ENCODE data around the gene CTNNA3.

DNA sequence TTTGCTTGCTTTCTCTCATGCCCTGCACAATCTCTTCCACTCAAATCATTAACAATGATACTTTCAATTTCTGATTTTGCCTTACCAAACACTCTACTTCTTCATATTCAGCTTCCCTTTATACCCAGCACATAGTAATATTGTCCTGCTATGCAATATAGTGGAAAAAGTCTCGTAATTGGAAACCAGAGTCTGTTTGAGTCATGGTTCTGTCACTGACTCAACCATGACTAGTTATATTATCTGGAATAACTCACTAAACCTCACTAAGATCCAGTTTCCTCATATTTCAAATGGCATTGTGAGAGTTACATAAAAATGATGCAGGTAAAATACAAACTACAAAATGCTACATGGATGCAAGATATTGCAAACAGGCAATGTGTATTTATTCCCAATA, 868.6 kb downstream of the CTNNA3 start:
- TF ChIP-seq, protein P1, sequence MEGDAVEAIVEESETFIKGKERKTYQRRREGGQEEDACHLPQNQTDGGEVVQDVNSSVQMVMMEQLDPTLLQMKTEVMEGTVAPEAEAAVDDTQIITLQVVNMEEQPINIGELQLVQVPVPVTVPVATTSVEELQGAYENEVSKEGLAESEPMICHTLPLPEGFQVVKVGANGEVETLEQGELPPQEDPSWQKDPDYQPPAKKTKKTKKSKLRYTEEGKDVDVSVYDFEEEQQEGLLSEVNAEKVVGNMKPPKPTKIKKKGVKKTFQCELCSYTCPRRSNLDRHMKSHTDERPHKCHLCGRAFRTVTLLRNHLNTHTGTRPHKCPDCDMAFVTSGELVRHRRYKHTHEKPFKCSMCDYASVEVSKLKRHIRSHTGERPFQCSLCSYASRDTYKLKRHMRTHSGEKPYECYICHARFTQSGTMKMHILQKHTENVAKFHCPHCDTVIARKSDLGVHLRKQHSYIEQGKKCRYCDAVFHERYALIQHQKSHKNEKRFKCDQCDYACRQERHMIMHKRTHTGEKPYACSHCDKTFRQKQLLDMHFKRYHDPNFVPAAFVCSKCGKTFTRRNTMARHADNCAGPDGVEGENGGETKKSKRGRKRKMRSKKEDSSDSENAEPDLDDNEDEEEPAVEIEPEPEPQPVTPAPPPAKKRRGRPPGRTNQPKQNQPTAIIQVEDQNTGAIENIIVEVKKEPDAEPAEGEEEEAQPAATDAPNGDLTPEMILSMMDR (IDR thresholded peaks at IDR 0.05 in 8 of 11, conservative IDR thresholded peaks at IDR 0.05 in 3 of 11), result no peak
- no peak for TF ChIP-seq POLR2A (IDR thresholded peaks at IDR 0.05)
- TF ChIP-seq POLR2AphosphoS5 (IDR thresholded peaks at IDR 0.05), result no peak

All from spleen (tissue), 7 donors.